GM12865 (cell line): ENCODE data around the gene GULP1.

ENCODE experiments used
- DNase-seq: peaks from one replicate; pipeline ENCODE4 v3.0.0; 2010; ENCODE audit warnings: low read depth
- H3K4me3 ChIP-seq: 2 replicates; pipeline ENCODE4 v1.5.1; 2011; ENCODE audit warnings: mild to moderate bottlenecking, low read depth, low read length, control low read depth
- TF ChIP-seq, protein P1 (sequence below): IDR thresholded peaks from 2 replicates; pipeline ENCODE4 v1.5.1; 2011; ENCODE audit warnings: low read length, control low read depth, low read depth, inconsistent platforms; ENCODE audit not compliant: insufficient read depth; ENCODE audit errors: missing control alignments

The GULP1 gene

DNA sequence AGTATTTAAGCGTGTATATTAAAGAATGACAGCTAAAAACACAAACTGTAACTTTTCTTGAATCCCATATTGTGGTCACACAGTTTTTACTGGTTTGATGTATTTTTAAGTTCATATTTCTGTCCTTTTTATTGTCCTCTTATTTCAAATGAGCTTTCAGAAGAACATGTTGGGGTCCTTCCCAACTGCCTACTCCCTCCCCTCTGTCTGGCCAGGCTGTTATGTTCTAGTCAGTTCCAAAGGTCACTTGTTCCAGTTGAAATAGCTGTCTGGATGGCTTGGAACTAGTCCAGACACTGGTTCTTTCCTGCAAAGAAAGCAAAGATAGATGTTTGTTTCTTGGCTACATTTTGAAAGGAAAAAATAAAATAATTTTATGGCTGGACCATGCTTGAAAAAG is 306.9 kb downstream of the GULP1 start:
- TF ChIP-seq, protein P1, sequence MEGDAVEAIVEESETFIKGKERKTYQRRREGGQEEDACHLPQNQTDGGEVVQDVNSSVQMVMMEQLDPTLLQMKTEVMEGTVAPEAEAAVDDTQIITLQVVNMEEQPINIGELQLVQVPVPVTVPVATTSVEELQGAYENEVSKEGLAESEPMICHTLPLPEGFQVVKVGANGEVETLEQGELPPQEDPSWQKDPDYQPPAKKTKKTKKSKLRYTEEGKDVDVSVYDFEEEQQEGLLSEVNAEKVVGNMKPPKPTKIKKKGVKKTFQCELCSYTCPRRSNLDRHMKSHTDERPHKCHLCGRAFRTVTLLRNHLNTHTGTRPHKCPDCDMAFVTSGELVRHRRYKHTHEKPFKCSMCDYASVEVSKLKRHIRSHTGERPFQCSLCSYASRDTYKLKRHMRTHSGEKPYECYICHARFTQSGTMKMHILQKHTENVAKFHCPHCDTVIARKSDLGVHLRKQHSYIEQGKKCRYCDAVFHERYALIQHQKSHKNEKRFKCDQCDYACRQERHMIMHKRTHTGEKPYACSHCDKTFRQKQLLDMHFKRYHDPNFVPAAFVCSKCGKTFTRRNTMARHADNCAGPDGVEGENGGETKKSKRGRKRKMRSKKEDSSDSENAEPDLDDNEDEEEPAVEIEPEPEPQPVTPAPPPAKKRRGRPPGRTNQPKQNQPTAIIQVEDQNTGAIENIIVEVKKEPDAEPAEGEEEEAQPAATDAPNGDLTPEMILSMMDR = no peak
- no peak overlapping the region for H3K4me3 ChIP-seq
- DNase-seq = no peak

DNA sequence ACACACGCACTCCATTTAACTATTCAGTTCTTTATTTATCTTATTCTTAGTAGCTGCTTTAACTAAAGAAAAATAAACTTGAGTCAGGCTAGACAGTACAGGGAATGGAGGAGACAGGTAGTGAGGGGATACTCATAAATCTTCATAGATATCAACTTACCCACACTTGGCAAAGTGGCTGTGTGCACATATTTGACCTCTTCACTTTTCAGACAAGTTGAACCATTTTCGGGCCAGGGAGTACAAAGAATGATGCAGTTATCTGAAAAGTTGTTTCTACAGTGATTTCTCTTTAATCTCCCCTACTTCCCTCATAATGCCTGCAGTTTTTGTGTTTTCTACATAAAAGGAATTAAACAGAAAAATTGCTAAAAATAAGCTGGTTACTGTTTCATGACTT is 307.5 kb downstream of the GULP1 start:
- H3K4me3 ChIP-seq = no peak overlapping the region
- DNase-seq = no peak
- TF ChIP-seq, protein P1 = no peak

DNA sequence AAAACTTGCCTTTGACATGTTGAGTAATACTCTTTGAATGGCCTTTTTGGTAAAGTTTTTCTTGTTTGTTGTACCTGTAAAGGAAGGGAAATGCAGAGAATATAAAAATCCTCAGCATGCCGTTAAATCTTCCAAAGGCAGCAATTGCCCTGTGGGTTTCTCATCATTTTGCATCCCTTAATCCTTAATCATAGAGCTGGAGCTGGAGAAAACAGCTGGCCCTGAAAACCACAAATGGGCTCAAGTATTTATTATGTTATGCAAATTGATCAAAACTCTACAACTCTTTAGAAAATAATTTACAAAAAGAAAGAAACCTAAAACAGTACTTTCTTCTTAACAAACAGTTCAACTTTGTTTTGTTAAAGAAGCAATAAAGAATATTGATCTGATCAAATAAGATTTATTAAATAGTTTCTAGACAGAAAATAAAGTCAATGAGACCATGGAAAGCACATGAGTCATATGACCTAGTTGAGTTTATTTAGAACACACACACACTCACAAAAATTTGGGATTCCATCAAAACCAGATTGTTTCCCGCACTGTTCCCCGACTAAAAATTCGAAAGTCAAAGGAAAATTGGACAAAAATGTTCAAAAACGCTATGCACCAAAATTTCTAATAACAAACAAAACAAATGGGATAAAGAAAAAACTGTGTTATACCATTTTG is 309.0 kb downstream of the GULP1 start:
- no peak overlapping the region for H3K4me3 ChIP-seq
- DNase-seq = no peak
- TF ChIP-seq, protein P1 = no peak

DNA sequence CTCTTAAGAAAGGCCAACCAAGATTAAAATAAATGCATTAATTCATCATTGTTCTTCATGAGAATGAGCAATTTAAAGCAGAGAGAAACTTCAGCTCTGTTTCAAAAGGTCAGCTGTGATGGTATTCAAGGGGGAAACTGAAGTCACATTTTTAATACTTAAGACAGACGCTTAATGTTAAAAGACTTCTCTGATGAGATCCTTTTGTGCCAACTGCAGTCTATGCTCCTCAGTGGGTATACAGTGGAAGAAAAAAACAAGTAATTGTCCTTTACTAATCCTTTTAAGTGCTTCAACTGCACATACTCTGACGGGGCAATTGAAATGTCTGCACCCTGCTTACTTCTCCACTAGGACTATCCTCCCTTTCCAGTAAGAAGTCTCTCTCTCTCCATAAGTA is 309.7 kb downstream of the GULP1 start:
- no peak for DNase-seq
- no peak overlapping the region for H3K4me3 ChIP-seq
- TF ChIP-seq, protein P1 = no peak

DNA sequence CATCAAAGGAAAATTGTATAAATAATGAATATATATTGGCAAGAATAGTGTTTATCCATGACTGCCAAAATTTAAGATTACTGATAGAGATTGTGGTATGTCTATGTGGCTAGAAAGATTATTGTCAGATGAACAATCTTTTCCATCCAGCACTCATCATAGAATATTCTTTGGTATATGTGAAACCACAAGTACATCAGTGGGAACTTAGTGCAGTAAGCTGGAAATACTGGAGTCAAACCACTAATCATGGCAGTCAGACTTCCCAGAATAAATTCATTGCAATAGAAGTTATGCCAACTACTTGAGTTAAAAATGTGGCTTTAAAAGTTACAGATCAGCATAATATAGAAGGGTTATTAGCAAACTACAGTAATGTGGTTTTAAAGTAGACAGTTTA is 310.3 kb downstream of the GULP1 start:
- TF ChIP-seq, protein P1 = no peak
- no peak for DNase-seq
- H3K4me3 ChIP-seq = no peak overlapping the region

DNA sequence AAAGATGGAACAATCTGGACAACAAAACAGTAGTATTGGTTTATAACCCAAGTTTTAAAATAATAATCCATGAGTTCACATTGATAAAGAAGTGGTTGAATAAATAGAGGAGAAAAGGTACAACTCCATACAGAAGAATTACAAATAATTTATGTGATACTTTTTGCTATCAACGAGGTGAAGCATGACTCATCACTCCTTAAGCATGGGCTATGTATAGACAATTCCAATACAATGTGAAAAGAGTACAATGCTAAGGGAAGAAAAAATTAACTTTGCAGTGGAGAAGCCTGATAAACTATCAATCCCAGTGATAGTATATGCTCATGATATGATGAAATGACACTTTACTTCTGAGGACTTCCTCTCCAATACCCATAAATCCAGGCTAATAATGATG is 312.9 kb downstream of the GULP1 start:
- DNase-seq = no peak
- TF ChIP-seq, protein P1 = no peak
- no peak overlapping the region for H3K4me3 ChIP-seq

DNA sequence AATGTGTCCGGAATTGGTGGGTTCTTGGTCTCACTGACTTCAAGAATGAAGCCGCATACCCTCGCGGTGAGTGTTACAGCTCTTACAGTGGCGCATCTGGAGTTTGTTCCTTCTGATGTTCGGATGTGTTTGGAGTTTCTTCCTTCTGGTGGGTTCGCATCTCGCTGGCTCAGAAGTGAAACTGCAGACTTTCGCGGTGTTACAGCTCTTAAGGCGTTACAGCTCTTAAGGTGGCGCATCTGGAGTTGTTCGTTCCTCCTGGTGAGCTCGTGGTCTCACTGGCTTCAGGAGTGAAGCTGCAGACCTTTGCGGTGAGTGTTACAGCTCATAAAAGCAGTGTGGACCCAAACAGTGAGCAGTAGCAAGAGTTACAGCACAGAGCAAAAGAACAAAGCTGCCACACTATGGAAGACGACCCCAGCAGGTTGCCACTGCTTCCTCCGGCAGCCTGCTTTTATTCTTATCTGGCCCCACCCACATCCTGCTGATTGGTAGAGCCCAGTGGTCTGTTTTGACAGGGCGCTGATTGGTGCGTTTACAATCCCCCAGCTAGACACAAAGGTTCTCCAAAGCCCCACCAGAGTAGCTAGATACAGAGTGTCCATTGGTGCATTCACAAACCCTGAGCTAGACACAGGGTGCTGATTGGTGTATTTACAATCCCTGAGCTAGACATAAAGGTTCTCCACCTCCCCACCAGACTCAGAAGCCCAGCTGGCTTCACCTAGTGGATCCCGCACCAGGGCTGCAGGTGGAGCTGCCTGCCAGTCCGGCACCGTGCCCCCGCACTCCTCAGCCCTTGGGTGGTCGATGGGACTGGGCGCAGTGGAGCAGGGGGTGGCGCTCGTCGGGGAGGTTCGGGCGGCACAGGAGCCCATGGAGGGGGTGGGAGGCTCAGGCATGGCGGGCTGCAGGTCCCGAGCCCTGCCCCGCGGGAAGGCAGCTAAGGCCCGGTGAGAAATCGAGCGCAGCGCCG is 314.2 kb downstream of the GULP1 start:
- DNase-seq = peak; percentile 21
- peak overlapping the region; percentile 58 for H3K4me3 ChIP-seq

DNA sequence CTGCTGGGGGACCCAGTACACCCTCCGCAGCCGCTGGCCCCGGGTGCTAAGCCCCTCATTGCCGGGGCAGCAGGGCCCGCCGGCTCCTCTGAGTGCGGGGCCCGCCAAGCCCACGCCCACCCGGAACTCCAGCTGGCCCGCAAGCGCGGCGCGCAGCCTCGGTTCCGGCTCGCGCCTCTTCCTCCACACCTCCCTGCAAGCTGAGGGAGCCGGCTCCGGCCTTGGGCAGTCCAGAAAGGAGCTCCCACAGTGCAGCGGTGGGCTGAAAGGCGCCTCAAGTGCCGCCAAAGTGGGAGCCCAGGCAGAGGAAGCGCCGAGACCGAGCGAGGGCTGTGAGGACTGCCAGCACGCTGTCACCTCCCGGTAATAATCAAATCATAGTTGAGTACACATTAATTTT is 314.9 kb downstream of the GULP1 start:
- DNase-seq = peak; percentile 58
- peak overlapping the region; percentile 58 for H3K4me3 ChIP-seq
